ENCODE results near the gene UBR3. TPM values are rescaled to one million over a fixed set of nuclear protein-coding genes. Genes with fewer than 3 reads are reported as not detected.

The UBR3 gene
- total RNA-seq, 1 donor from 2014 or later, result 23.0 TPM

DNA sequence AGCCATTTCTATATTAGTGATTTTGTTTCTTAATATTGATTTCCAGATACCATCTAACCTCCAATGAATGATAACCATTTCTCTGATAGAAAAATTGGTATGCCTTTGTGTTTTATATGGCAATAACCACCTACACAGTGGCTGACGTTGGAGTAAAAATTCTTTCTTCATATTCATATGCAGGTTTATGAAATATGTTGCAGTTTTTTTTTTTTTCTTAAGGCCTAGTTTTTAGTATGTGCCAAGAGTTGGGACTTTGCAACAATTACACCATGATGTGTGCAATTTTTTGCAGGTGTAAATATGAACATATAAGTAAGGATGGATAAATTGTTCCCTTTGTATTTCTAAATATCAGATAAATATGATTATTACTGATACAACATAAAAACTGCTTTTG lies 187.5 kb downstream of the UBR3 start:
- no peak for DNase-seq (ENCODE audit: low read depth)
- H3K4me3 ChIP-seq (ENCODE audit: low read depth, low read length), result no peak overlapping the region
- no peaks in the 10 kb centered on the region for H3K36me3 ChIP-seq (ENCODE audit: control insufficient read depth, insufficient read depth, low read length)
- H3K27me3 ChIP-seq (ENCODE audit: control insufficient read depth, insufficient read depth, low read length), result no peaks in the 10 kb centered on the region
- TF ChIP-seq CTCF (IDR thresholded peaks at IDR 0.05; ENCODE audit: insufficient read depth, low read length, poor library complexity, severe bottlenecking), result no peak

GRCh38 chr2:170017860-170018532 lies 190.7 kb downstream of the UBR3 start:
- no peak overlapping the region for H3K4me3 ChIP-seq (ENCODE audit: low read depth, low read length)
- H3K27me3 ChIP-seq (ENCODE audit: control insufficient read depth, insufficient read depth, low read length), result no peaks in the 10 kb centered on the region
- H3K36me3 ChIP-seq (ENCODE audit: control insufficient read depth, insufficient read depth, low read length), result no peaks in the 10 kb centered on the region
- no peak for DNase-seq (ENCODE audit: low read depth)
- TF ChIP-seq CTCF (IDR thresholded peaks at IDR 0.05; ENCODE audit: insufficient read depth, low read length, poor library complexity, severe bottlenecking), result no peak

- no peak overlapping the region for H3K4me3 ChIP-seq (ENCODE audit: low read depth, low read length)
- H3K36me3 ChIP-seq (ENCODE audit: control insufficient read depth, insufficient read depth, low read length), result no peaks in the 10 kb centered on the region
- no peaks in the 10 kb centered on the region for H3K27me3 ChIP-seq (ENCODE audit: control insufficient read depth, insufficient read depth, low read length)
- no peak for DNase-seq (ENCODE audit: low read depth)
- no peak for TF ChIP-seq CTCF (IDR thresholded peaks at IDR 0.05; ENCODE audit: insufficient read depth, low read length, poor library complexity, severe bottlenecking)
Observed at GRCh38 chr2:170019060-170019805, 192.0 kb downstream of the UBR3 start.

DNA sequence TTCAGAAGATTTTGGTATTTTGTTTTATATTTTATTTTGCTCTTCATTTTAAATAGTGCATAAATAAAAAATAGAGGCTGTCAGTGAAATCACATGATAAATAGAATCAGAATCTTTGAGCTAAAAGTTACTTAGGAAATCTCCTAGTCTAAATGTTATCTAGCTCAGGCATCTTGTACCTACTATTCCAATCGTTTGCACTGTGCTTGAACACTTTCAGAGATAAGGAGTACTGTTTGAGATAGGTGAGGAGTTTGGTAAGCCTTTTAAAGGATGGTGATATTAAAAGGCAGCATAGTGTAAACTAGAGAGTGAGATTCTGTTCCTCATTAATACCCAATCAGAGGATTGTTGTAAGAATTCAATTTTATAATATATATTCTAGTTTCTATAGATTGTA lies 193.5 kb downstream of the UBR3 start:
- Histone ChIP-seq H3K27me3 (ENCODE audit: control insufficient read depth, insufficient read depth, low read length) (no peaks in the 10 kb centered on the region), H3K36me3 (ENCODE audit: control insufficient read depth, insufficient read depth, low read length) (no peaks in the 10 kb centered on the region), H3K4me3 (ENCODE audit: low read depth, low read length) (no peak overlapping the region)
- DNase-seq (ENCODE audit: low read depth), result no peak
- TF ChIP-seq CTCF (IDR thresholded peaks at IDR 0.05; ENCODE audit: insufficient read depth, low read length, poor library complexity, severe bottlenecking), result no peak

- Histone ChIP-seq H3K4me3 (ENCODE audit: low read depth, low read length) (no peak overlapping the region), H3K27me3 (ENCODE audit: control insufficient read depth, insufficient read depth, low read length) (no peaks in the 10 kb centered on the region), H3K36me3 (ENCODE audit: control insufficient read depth, insufficient read depth, low read length) (no peaks in the 10 kb centered on the region)
- DNase-seq (ENCODE audit: low read depth), result peak; percentile 69
- no peak for TF ChIP-seq CTCF (IDR thresholded peaks at IDR 0.05; ENCODE audit: insufficient read depth, low read length, poor library complexity, severe bottlenecking)
Observed at GRCh38 chr2:170022692-170023091, 195.4 kb downstream of the UBR3 start.

Measured in kidney epithelial cell (primary cell).